Transverse colon (tissue), 4 donors: Measurements from ENCODE around the gene PTPRG. TPM values are rescaled to one million over a fixed set of nuclear protein-coding genes. Genes with fewer than 3 reads are reported as not detected.
"Not testable (repeated sequence)": the region's sequence is repeated elsewhere in the genome, so short reads cannot be mapped to it uniquely, and the experiment has no call there.

Source experiments
- DNase-seq: peaks from one replicate; pipeline ENCODE4 v3.0.0-alpha.2; 2019
- H3K27ac ChIP-seq, 4 donors: fragments of 200-600 bp; sonication (generic); 2 replicates each; pipeline ENCODE4 v1.5.1; 2016 to 2018; ENCODE audit warnings: inconsistent platforms in 4 of 4
- H3K27me3 ChIP-seq: fragments of 200-600 bp; sonication (generic); 2 replicates; pipeline ENCODE4 v1.5.1; 2017; ENCODE audit warnings: inconsistent platforms
- H3K36me3 ChIP-seq, 4 donors: fragments of 200-600 bp; sonication (generic); 2 replicates each; pipeline ENCODE4 v1.5.1; 2017 to 2019; ENCODE audit warnings: inconsistent platforms in 4 of 4
- H3K4me1 ChIP-seq, 4 donors: fragments of 200-600 bp; sonication (generic); 2 replicates each; pipeline ENCODE4 v1.5.1; 2017 to 2020; ENCODE audit warnings: inconsistent platforms in 4 of 4
- H3K4me3 ChIP-seq, 4 donors: fragments of 200-600 bp; sonication (generic); 1 replicate in 1 of 4; 2 replicates in 3 of 4; pipeline versions ENCODE4 v1.5.1 to v1.6.1; 2017 to 2019; ENCODE audit warnings: inconsistent platforms in 4 of 4
- H3K9me3 ChIP-seq, 2 donors: fragments of 200-600 bp; sonication (generic); 2 replicates each; pipeline ENCODE4 v1.5.1; 2017 to 2019; ENCODE audit warnings: inconsistent platforms in 2 of 2
- EP300 ChIP-seq: sonication (generic); formaldehyde crosslinking; IDR thresholded peaks from one replicate; pipeline ENCODE4 v1.6.1; 2017; ENCODE audit warnings: antibody characterized with exemption, low read depth
- POLR2A ChIP-seq: fragments of 450-650 bp; IDR thresholded peaks from one replicate; pipeline ENCODE4 v1.6.1; 2016; ENCODE audit warnings: antibody characterized with exemption, mild to moderate bottlenecking, moderate library complexity
- POLR2AphosphoS5 ChIP-seq, 3 donors: sonication (generic); formaldehyde crosslinking; IDR thresholded peaks; one replicate each; pipeline ENCODE4 v1.6.1; 2016; ENCODE audit warnings: antibody characterized with exemption in 3 of 3
- WGBS, 2 donors: methylation state at CpG; one replicate each; pipeline ENCODE4 v1.1.5; 2018; ENCODE audit warnings: low coverage in 1 of 2; 5-methylcytosine and 5-hydroxymethylcytosine counted together
- in situ Hi-C, 4 donors: fragments of 200-750 bp; cut with MboI; loops; one replicate each; pipeline versions ENCODE4 v1.15.0 to v1.15.1; 2017; ENCODE audit warnings: low sequenced_read_pairs in 3 of 4, low pct_ligation_motif_present in 1 of 4, low pct_unique_long_range_greater_than_20kb in 1 of 4
- intact Hi-C: fragments of 100-400 bp; cut with DNase I; formaldehyde crosslinking; loops from one replicate; pipeline ENCODE4 v1.15.1; 2023; ENCODE audit warnings: low total_unique reads
- total RNA-seq, 4 donors: library from RNA; depleted of rRNA; stranded (reverse); fragments of >200 nt; gene quantifications; one replicate each; pipeline ENCODE4 v1.1.0, GENCODE V29; 2016
- TF ChIP-seq, protein P1 (sequence below), 5 experiments: fragments of 200-600 bp in 3 of 5; fragments of 450-650 bp in 2 of 5; sonication (generic) in 3 of 5; IDR thresholded peaks; 1 replicate in 2 of 5; 2 replicates in 3 of 5; pipeline ENCODE4 v1.5.1; 2016 to 2017; ENCODE audit warnings: antibody characterized with exemption in 5 of 5, inconsistent platforms in 3 of 5, mild to moderate bottlenecking in 2 of 5, moderate library complexity in 1 of 5

Gene PTPRG
- total RNA-seq, 4 donors from 2014 or later, result 29.2 to 83.4 (median 41.6) TPM

DNA sequence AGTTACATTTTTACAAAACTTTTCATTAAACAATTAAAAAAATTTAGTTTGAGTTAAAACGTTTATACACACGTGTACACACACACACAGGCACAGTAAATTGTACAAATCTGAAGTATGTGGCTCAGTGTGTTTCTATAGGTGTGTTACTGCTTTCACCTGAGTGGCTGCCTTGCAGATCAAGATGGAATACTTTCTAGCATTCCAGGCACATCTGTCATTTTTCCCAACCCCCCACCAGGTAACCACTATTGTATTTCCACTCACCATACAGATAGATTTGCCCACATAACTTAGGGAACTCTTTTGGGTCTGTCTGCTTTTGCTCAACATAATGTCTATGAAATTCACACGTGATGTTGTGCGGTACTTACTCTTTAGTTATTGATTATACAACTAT lies 141.1 kb downstream of the PTPRG start:
- peaks cover 0 to 17% (median 0%) of the 10 kb centered on the region in 4 donors for H3K4me1 ChIP-seq
- intact Hi-C loops (no loop called here), in situ Hi-C loops (no loop called here)
- H3K9me3 ChIP-seq, result no peaks in the 10 kb centered on the region
- WGBS, 2 donors, result 67 to 84% methylated on average over 4 of the region's 4 CpGs
- no peak overlapping the region for H3K27ac ChIP-seq
- DNase-seq, result no peak
- H3K27me3 ChIP-seq, result no peaks in the 10 kb centered on the region
- no peak overlapping the region for H3K4me3 ChIP-seq
- no peaks in the 10 kb centered on the region for H3K36me3 ChIP-seq
- TF ChIP-seq, protein P1, sequence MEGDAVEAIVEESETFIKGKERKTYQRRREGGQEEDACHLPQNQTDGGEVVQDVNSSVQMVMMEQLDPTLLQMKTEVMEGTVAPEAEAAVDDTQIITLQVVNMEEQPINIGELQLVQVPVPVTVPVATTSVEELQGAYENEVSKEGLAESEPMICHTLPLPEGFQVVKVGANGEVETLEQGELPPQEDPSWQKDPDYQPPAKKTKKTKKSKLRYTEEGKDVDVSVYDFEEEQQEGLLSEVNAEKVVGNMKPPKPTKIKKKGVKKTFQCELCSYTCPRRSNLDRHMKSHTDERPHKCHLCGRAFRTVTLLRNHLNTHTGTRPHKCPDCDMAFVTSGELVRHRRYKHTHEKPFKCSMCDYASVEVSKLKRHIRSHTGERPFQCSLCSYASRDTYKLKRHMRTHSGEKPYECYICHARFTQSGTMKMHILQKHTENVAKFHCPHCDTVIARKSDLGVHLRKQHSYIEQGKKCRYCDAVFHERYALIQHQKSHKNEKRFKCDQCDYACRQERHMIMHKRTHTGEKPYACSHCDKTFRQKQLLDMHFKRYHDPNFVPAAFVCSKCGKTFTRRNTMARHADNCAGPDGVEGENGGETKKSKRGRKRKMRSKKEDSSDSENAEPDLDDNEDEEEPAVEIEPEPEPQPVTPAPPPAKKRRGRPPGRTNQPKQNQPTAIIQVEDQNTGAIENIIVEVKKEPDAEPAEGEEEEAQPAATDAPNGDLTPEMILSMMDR (IDR thresholded peaks at IDR 0.05), result no peak
- no peak for TF ChIP-seq EP300
- TF ChIP-seq POLR2A, result no peak
- TF ChIP-seq POLR2AphosphoS5 (IDR thresholded peaks at IDR 0.05), result no peak

DNA sequence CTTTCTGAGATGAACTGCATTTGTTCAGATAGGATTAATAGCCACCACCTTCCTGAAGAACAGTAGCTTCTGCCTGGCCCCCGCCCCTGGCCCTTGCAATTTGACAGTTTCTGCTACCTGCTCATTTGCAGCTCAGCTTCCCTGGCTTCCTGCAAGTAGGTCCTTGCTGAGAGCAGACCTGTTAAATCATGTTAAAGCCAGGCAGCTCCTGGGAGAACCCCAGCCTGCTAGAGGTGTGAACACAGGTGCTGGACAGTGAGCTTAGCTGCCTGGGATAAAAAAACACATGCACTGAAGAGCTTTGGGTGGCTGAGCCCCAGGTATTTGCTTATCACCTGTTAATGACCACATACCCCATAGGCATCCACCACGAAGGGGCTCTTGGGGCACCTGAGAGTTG lies 143.4 kb downstream of the PTPRG start:
- H3K36me3 ChIP-seq, result no peaks in the 10 kb centered on the region
- H3K4me3 ChIP-seq, result no peak overlapping the region
- no peak for DNase-seq
- H3K4me1 ChIP-seq, result peaks cover 0 to 6% (median 0%) of the 10 kb centered on the region in 4 donors
- TF ChIP-seq POLR2AphosphoS5 (IDR thresholded peaks at IDR 0.05), result no peak
- TF ChIP-seq, protein P1 (IDR thresholded peaks at IDR 0.05), result no peak
- no peaks in the 10 kb centered on the region for H3K9me3 ChIP-seq
- H3K27me3 ChIP-seq, result no peaks in the 10 kb centered on the region
- 73 to 75% methylated on average over 2 of the region's 2 CpGs for WGBS, 2 donors
- H3K27ac ChIP-seq, result no peak overlapping the region
- in situ Hi-C loops (no loop called here), intact Hi-C loops (no loop called here)

DNA sequence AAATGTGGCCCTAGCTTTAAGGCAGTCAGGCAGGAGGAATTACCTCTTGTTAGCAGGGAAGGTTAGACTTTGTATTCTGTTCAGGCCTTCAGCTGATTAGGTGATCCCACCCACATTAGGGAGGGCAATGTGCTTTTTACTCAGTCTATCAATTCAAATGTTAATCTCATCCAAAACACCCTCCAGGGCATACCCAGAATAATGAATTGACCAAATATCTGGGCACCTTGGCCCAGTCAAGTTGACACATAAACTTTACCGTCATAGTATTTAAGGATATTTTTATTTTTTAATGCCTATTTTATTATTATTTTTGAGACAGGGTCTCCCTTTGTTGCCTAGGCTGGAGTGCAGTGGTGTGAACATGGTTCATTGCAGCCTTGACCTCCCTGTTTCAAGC lies 146.1 kb downstream of the PTPRG start:
- no peaks in the 10 kb centered on the region for H3K4me1 ChIP-seq
- H3K27ac ChIP-seq, result no peak overlapping the region
- no peaks in the 10 kb centered on the region for H3K9me3 ChIP-seq
- in situ Hi-C loops, result no loop called here
- no peak for DNase-seq
- 96 to 100% methylated on average over 1 of the region's 1 CpG for WGBS, 2 donors
- no peaks in the 10 kb centered on the region for H3K36me3 ChIP-seq
- no peaks in the 10 kb centered on the region for H3K27me3 ChIP-seq
- TF ChIP-seq POLR2AphosphoS5 (IDR thresholded peaks at IDR 0.05) (no peak), EP300 (no peak), POLR2A (no peak)
- TF ChIP-seq, protein P1 (IDR thresholded peaks at IDR 0.05), result no peak
- H3K4me3 ChIP-seq, result no peak overlapping the region
- intact Hi-C loops, result no loop called here

DNA sequence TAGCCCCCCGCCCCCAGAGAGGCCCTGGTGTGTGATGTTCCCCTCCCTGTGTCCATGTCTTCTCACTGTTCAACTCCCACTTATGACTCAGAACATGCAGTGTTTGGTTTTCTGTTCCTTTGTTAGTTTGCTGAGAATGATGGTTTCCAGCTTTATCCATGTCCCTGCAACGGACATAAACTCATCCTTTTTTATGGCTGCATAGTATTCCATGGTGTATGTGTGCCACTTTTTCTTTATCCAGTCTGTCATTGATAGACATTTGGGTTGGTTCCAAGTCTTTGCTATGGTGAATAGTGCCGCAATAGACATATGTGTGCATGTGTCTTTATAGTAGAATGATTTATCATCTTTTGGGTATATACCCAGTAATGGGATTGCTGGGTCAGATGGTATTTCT lies 149.5 kb downstream of the PTPRG start:
- H3K4me1 ChIP-seq, in situ Hi-C loops, DNase-seq, H3K9me3 ChIP-seq, H3K36me3 ChIP-seq, H3K4me3 ChIP-seq, H3K27ac ChIP-seq, intact Hi-C loops, H3K27me3 ChIP-seq: not testable (repeated sequence)
- WGBS, 2 donors, result 82% methylated on average over 3 of the region's 3 CpGs; no CpG with 5 or more reads in 1 of the 2 donors

DNA sequence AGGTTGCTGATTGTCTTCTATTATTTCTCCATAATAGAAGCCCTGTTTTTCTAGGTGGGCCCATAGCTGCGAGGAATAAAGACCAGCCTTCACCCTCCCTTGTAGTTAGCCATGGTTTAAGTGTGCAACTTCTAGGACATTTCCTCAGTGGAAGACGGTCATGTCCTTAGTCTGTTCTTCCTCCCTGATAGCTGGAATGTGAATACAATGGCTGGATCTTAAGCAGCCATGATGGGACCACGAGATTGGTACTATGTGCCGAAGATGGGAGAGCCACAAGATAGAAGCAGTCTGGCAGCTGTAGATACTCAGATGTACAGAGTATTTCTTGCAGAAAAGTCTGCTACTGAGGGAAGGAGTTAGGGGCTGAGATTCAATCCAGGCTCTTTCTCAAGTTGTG lies 152.9 kb downstream of the PTPRG start:
- no peak overlapping the region for H3K4me3 ChIP-seq
- no peaks in the 10 kb centered on the region for H3K36me3 ChIP-seq
- TF ChIP-seq POLR2A, result no peak
- TF ChIP-seq, protein P1 (IDR thresholded peaks at IDR 0.05), result no peak
- TF ChIP-seq EP300, result no peak
- TF ChIP-seq POLR2AphosphoS5 (IDR thresholded peaks at IDR 0.05), result no peak
- WGBS, 2 donors, result 88% methylated on average over 4 of the region's 4 CpGs; no CpG with 5 or more reads in 1 of the 2 donors
- no peaks in the 10 kb centered on the region for H3K27me3 ChIP-seq
- no peak for DNase-seq
- intact Hi-C loops (no loop called here), in situ Hi-C loops (no loop called here)
- H3K4me1 ChIP-seq, result peaks cover 0 to 6% (median 0%) of the 10 kb centered on the region in 4 donors
- H3K9me3 ChIP-seq, result no peaks in the 10 kb centered on the region
- no peak overlapping the region for H3K27ac ChIP-seq
